WTC11 (cell line): Measurements from ENCODE around the gene CFAP221.

ENCODE experiments used
- AFF4 ChIP-seq: sonication (generic); formaldehyde crosslinking; IDR thresholded peaks from 2 replicates; pipeline ENCODE4 v1.8.1; 2023; ENCODE audit warnings: mild to moderate bottlenecking, missing genetic modification reagents, borderline replicate concordance
- CBFB ChIP-seq: sonication (generic); formaldehyde crosslinking; IDR thresholded peaks from 2 replicates; pipeline ENCODE4 v1.8.1; 2022; ENCODE audit warnings: mild to moderate bottlenecking, low read depth, missing genetic modification reagents
- ESRRA ChIP-seq: sonication (generic); formaldehyde crosslinking; IDR thresholded peaks from 2 replicates; pipeline ENCODE4 v1.8.1; 2022; ENCODE audit warnings: mild to moderate bottlenecking, missing genetic modification reagents, borderline replicate concordance
- USF2 ChIP-seq: sonication (generic); formaldehyde crosslinking; IDR thresholded peaks from 2 replicates; pipeline ENCODE4 v1.8.1; 2023; ENCODE audit warnings: mild to moderate bottlenecking, missing genetic modification reagents, moderate library complexity
- ZNF263 ChIP-seq: sonication (generic); formaldehyde crosslinking; IDR thresholded peaks from 2 replicates; pipeline ENCODE4 v1.8.1; 2022; ENCODE audit warnings: low read depth, mild to moderate bottlenecking, moderate library complexity, missing genetic modification reagents
- ZNF281 ChIP-seq: sonication (generic); formaldehyde crosslinking; IDR thresholded peaks from 2 replicates; pipeline ENCODE4 v1.8.0; 2023; ENCODE audit warnings: mild to moderate bottlenecking, missing genetic modification reagents
- TF ChIP-seq, protein P1 (sequence below): fragments of 200-600 bp; IDR thresholded peaks from 2 replicates; pipeline ENCODE4 v1.8.0; 2022; ENCODE audit warnings: antibody characterized with exemption
- TF ChIP-seq, protein P2 (sequence below): sonication (generic); formaldehyde crosslinking; IDR thresholded peaks from 2 replicates; pipeline ENCODE4 v1.8.1; 2023; ENCODE audit warnings: mild to moderate bottlenecking, moderate library complexity, missing genetic modification reagents
- TF ChIP-seq, protein P3 (sequence below): fragments of 250-450 bp; sonication (Bioruptor Pico); IDR thresholded peaks from 2 replicates; pipeline ENCODE4 v1.9.0; 2021; ENCODE audit warnings: mild to moderate bottlenecking
- TF ChIP-seq, protein P4 (sequence below): sonication (generic); formaldehyde crosslinking; IDR thresholded peaks from 2 replicates; pipeline ENCODE4 v1.8.0; 2022; ENCODE audit warnings: mild to moderate bottlenecking, missing genetic modification reagents

GRCh38 chr2:119599384-119599783 is 55.1 kb downstream of the CFAP221 start:
- TF ChIP-seq, protein P1, sequence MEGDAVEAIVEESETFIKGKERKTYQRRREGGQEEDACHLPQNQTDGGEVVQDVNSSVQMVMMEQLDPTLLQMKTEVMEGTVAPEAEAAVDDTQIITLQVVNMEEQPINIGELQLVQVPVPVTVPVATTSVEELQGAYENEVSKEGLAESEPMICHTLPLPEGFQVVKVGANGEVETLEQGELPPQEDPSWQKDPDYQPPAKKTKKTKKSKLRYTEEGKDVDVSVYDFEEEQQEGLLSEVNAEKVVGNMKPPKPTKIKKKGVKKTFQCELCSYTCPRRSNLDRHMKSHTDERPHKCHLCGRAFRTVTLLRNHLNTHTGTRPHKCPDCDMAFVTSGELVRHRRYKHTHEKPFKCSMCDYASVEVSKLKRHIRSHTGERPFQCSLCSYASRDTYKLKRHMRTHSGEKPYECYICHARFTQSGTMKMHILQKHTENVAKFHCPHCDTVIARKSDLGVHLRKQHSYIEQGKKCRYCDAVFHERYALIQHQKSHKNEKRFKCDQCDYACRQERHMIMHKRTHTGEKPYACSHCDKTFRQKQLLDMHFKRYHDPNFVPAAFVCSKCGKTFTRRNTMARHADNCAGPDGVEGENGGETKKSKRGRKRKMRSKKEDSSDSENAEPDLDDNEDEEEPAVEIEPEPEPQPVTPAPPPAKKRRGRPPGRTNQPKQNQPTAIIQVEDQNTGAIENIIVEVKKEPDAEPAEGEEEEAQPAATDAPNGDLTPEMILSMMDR: no peak
- TF ChIP-seq ESRRA: no peak
- TF ChIP-seq, protein P2, sequence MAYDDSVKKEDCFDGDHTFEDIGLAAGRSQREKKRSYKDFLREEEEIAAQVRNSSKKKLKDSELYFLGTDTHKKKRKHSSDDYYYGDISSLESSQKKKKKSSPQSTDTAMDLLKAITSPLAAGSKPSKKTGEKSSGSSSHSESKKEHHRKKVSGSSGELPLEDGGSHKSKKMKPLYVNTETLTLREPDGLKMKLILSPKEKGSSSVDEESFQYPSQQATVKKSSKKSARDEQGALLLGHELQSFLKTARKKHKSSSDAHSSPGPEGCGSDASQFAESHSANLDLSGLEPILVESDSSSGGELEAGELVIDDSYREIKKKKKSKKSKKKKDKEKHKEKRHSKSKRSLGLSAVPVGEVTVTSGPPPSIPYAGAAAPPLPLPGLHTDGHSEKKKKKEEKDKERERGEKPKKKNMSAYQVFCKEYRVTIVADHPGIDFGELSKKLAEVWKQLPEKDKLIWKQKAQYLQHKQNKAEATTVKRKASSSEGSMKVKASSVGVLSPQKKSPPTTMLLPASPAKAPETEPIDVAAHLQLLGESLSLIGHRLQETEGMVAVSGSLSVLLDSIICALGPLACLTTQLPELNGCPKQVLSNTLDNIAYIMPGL (CRISPR knock-in tag): no peak
- no peak for TF ChIP-seq ZNF263 (CRISPR knock-in tag)
- TF ChIP-seq CBFB (CRISPR knock-in tag): no peak
- no peak for TF ChIP-seq ZNF281 (CRISPR knock-in tag)
- TF ChIP-seq, protein P3, sequence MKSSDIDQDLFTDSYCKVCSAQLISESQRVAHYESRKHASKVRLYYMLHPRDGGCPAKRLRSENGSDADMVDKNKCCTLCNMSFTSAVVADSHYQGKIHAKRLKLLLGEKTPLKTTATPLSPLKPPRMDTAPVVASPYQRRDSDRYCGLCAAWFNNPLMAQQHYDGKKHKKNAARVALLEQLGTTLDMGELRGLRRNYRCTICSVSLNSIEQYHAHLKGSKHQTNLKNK: no peak
- TF ChIP-seq, protein P4, sequence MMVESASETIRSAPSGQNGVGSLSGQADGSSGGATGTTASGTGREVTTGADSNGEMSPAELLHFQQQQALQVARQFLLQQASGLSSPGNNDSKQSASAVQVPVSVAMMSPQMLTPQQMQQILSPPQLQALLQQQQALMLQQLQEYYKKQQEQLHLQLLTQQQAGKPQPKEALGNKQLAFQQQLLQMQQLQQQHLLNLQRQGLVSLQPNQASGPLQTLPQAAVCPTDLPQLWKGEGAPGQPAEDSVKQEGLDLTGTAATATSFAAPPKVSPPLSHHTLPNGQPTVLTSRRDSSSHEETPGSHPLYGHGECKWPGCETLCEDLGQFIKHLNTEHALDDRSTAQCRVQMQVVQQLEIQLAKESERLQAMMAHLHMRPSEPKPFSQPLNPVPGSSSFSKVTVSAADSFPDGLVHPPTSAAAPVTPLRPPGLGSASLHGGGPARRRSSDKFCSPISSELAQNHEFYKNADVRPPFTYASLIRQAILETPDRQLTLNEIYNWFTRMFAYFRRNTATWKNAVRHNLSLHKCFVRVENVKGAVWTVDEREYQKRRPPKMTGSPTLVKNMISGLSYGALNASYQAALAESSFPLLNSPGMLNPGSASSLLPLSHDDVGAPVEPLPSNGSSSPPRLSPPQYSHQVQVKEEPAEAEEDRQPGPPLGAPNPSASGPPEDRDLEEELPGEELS (CRISPR knock-in tag): no peak
- no peak for TF ChIP-seq USF2
- no peak for TF ChIP-seq AFF4 (CRISPR knock-in tag)
